ENCODE data around the gene DOCK4.

DOCK4 gene

GRCh38 chr7:112091768-112092167 is 114.4 kb downstream of the DOCK4 start:
- CTCF ChIA-PET: no interaction called here
- H3K27me3 Mint-ChIP-seq: peaks cover 4% of the 10 kb centered on the region
- H3K4me1 Mint-ChIP-seq: no peaks in the 10 kb centered on the region
- H3K36me3 Mint-ChIP-seq: no peaks in the 10 kb centered on the region
- H3K9me3 Mint-ChIP-seq: no peaks in the 10 kb centered on the region
- no peak for DNase-seq
- H3K4me3 Mint-ChIP-seq: no peak overlapping the region
- no peak overlapping the region for H3K27ac Mint-ChIP-seq

DNA sequence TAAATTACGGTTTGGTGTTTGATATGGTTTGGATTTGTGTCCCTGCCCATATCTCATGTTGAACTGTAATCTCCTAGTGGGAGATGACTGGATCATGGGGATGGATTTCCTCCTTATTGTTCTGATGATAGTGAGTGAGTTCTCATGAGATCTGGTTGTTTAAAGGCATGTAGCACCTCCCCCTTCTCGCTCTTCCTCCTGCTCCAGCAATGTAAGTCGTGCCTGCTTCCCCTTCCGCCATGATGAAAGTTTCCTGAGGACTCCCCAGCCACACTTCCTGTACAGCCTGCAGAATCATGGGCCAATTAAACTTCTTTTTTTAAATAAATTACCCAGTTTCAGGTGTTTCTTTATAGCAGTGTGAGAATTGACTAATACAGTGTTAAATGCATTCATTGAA is 116.6 kb downstream of the DOCK4 start:
- CTCF ChIA-PET: no interaction called here
- peaks cover 4% of the 10 kb centered on the region for H3K27me3 Mint-ChIP-seq
- no peak for DNase-seq
- no peaks in the 10 kb centered on the region for H3K9me3 Mint-ChIP-seq
- no peaks in the 10 kb centered on the region for H3K36me3 Mint-ChIP-seq
- H3K4me3 Mint-ChIP-seq: no peak overlapping the region
- no peaks in the 10 kb centered on the region for H3K4me1 Mint-ChIP-seq
- H3K27ac Mint-ChIP-seq: no peak overlapping the region

- no peak for DNase-seq
- H3K27me3 Mint-ChIP-seq: peaks cover 4% of the 10 kb centered on the region
- no peaks in the 10 kb centered on the region for H3K9me3 Mint-ChIP-seq
- no peak overlapping the region for H3K4me3 Mint-ChIP-seq
- H3K27ac Mint-ChIP-seq: no peak overlapping the region
- CTCF ChIA-PET: no interaction called here
- H3K36me3 Mint-ChIP-seq: no peaks in the 10 kb centered on the region
- no peaks in the 10 kb centered on the region for H3K4me1 Mint-ChIP-seq
Measured at GRCh38 chr7:112088484-112089016, 117.6 kb downstream of the DOCK4 start.

DNA sequence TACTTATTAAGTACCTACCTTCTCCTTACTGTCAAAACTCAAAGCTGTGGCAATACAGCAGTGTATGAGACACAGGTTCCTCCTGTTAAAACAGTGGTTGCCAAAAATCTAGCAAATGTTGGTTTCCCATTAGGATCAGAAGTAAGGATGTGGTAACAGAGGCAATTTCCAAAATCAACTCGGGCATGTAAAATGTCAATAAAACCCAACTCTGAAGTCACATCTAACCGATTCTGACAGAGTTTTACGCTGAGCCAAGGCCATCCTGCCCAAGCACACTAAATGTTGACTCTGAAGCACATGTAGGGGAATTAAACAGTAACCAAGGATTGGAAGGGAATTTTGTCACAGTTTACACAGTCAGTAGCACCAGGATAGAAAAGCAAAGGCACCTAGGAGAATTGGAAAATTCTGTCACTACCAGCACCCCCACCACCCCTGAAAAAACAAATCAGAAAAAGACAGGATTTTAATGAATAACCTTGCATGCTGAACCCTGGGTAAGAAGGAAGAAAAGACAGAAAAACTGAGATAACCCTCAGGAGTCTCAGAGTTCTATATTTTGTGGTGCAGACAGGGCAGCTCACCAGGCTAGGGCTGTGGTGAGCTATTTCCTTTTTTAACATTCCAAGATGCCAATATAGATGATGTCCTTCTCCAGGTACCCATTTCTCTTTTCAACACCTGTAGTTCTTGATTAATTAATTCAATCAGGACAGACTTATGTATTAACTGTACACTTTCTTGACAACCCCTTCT is 119.5 kb downstream of the DOCK4 start:
- Mint-ChIP-seq H3K9me3 (no peaks in the 10 kb centered on the region), H3K4me3 (no peak overlapping the region), H3K36me3 (no peaks in the 10 kb centered on the region)

DNA sequence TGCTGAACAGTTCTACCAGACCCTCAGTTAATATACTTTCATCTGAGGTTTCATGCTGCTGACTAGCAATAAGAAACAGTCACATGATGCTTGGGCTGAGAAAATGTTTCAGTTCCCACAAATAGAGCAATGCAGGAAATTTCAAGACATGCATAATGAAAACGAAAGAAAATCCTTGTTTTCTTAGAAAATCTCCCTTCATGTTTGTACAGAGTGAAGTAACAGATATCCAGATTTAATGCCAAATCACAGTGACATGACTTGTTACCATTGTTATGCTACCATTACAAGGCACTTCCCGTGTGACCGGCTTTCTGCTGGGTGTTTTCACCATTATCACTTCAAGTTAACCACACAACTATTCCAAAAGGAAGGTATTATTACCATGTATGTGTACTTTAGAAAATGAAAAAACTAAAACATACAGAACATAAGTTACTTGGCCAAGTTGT is 121.7 kb downstream of the DOCK4 start:
- CTCF ChIA-PET: no interaction called here
- Mint-ChIP-seq H3K9me3 (no peaks in the 10 kb centered on the region), H3K4me1 (peaks cover 10% of the 10 kb centered on the region), H3K27ac (no peak overlapping the region), H3K27me3 (peaks cover 8% of the 10 kb centered on the region), H3K4me3 (no peak overlapping the region), H3K36me3 (no peaks in the 10 kb centered on the region)
- no peak for DNase-seq

More for the DNA sequence above, 119.5 kb downstream of the DOCK4 start:
- CTCF ChIA-PET: no interaction called here
- DNase-seq: no peak
- Mint-ChIP-seq H3K4me1 (no peaks in the 10 kb centered on the region), H3K27me3 (peaks cover 4% of the 10 kb centered on the region), H3K27ac (no peak overlapping the region)

DNA sequence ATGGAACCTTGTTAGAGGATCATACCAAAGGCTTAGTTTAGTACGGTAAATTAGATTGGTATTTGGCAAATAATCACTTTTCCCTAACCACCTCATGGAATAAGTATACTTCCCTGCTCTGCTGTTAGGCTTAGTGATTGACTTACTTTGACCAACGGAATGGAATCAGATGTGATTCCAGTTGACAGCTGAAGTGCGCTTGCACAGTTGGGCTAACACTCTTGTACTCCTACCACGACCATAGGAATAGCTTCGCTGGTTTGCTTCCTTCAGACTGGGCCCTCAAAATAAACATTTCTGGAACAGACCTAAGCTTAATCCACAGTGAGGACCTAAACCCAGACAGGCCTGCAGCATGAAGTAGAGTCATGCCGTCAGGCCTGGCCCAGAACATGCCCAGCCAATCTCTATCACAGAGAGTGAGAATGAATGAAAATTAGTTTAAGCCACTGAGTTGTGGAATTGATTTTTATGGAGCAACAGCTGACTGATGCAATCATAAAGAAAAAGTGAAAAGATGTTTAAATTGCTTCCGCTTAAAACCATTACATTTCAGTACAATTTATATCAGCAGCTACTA is 122.3 kb downstream of the DOCK4 start:
- Mint-ChIP-seq H3K4me1 (peaks cover 10% of the 10 kb centered on the region), H3K27me3 (peaks cover 6% of the 10 kb centered on the region), H3K36me3 (no peaks in the 10 kb centered on the region), H3K27ac (no peak overlapping the region), H3K9me3 (no peaks in the 10 kb centered on the region), H3K4me3 (no peak overlapping the region)
- CTCF ChIA-PET: no interaction called here
- no peak for DNase-seq

DNA sequence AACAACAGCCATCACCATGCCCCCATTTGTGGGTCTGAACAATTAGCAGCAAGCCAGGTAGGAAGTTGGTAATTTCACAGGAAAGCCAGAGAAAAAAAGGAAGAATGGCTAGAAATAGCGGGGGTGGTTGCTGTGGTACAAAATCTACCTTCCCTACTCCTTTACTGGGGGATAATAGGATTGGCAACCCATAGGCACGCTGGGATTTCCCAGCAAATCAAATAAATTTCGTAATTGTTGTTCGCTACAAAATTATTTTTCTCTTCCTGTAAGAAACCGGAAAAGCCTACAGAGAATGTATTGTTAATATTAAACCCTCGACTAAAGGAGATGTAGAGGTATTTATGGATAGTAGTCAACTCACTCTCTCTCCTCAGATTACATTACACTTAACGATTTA is 123.9 kb downstream of the DOCK4 start:
- no peaks in the 10 kb centered on the region for H3K9me3 Mint-ChIP-seq
- no peak overlapping the region for H3K4me3 Mint-ChIP-seq
- peaks cover 6% of the 10 kb centered on the region for H3K27me3 Mint-ChIP-seq
- CTCF ChIA-PET: no interaction called here
- no peaks in the 10 kb centered on the region for H3K36me3 Mint-ChIP-seq
- H3K27ac Mint-ChIP-seq: no peak overlapping the region
- DNase-seq: no peak
- peaks cover 10% of the 10 kb centered on the region for H3K4me1 Mint-ChIP-seq

GRCh38 chr7:112081778-112082177 is 124.4 kb downstream of the DOCK4 start:
- CTCF ChIA-PET: no interaction called here
- H3K27ac Mint-ChIP-seq: no peak overlapping the region
- H3K36me3 Mint-ChIP-seq: no peaks in the 10 kb centered on the region
- H3K4me3 Mint-ChIP-seq: no peak overlapping the region
- DNase-seq: no peak
- H3K27me3 Mint-ChIP-seq: peaks cover 6% of the 10 kb centered on the region
- H3K9me3 Mint-ChIP-seq: no peaks in the 10 kb centered on the region
- H3K4me1 Mint-ChIP-seq: peaks cover 10% of the 10 kb centered on the region

DNA sequence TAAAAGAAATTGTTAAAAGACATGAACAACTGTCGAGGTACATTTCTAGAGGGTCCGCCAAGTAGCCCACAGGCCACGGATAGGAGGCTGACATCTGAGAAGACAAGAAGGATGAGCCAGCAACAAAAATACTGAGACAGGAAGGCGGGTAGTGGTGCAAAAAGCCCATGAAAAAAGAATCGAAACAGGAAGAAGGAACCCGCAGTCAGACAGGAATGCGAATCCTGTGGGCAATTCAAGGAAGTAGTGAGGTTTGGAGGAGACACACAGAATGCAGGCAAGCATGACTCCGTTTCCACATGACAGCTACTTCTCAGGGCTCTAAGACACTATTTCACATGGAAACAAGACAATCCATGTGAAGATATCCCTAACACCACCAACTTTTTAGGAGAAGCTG is 125.2 kb downstream of the DOCK4 start:
- DNase-seq: no peak
- peaks cover 10% of the 10 kb centered on the region for H3K4me1 Mint-ChIP-seq
- no peaks in the 10 kb centered on the region for H3K9me3 Mint-ChIP-seq
- CTCF ChIA-PET: no interaction called here
- no peaks in the 10 kb centered on the region for H3K36me3 Mint-ChIP-seq
- H3K27ac Mint-ChIP-seq: no peak overlapping the region
- peaks cover 6% of the 10 kb centered on the region for H3K27me3 Mint-ChIP-seq
- no peak overlapping the region for H3K4me3 Mint-ChIP-seq

DNA sequence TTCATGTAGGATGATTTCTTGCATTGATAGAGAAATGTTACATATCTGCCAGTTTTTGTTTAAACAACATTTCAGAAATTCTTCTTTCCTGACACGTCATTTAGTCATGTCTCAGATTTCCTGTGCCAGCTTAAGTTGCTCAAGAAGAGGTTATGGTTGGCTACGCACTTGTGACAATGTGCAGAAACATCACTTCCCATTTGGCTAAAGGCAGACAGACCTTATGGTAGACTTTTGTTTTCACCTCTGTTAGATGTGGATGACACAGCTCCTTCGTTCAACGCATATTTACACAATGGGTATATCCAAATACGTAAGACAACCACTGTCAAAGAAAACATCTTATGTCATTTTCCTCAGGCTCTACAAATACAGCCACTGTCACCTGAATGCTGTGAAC is 125.8 kb downstream of the DOCK4 start:
- DNase-seq: no peak
- CTCF ChIA-PET: no interaction called here
- Mint-ChIP-seq H3K27ac (no peak overlapping the region), H3K27me3 (peaks cover 6% of the 10 kb centered on the region), H3K4me3 (no peak overlapping the region), H3K36me3 (no peaks in the 10 kb centered on the region), H3K9me3 (no peaks in the 10 kb centered on the region), H3K4me1 (peaks cover 10% of the 10 kb centered on the region)

GRCh38 chr7:112079673-112080072 is 126.5 kb downstream of the DOCK4 start:
- H3K36me3 Mint-ChIP-seq: no peaks in the 10 kb centered on the region
- CTCF ChIA-PET: no interaction called here
- no peak overlapping the region for H3K4me3 Mint-ChIP-seq
- peaks cover 10% of the 10 kb centered on the region for H3K4me1 Mint-ChIP-seq
- H3K27me3 Mint-ChIP-seq: peaks cover 11% of the 10 kb centered on the region
- DNase-seq: no peak
- H3K9me3 Mint-ChIP-seq: no peaks in the 10 kb centered on the region
- no peak overlapping the region for H3K27ac Mint-ChIP-seq

- Mint-ChIP-seq H3K27me3 (peaks cover 15% of the 10 kb centered on the region), H3K4me1 (peaks cover 10% of the 10 kb centered on the region), H3K9me3 (no peaks in the 10 kb centered on the region), H3K4me3 (no peak overlapping the region), H3K27ac (no peak overlapping the region), H3K36me3 (no peaks in the 10 kb centered on the region)
- CTCF ChIA-PET: interaction anchor here (1.0 kb wide), 1 partner anchor 20 kb away, joined by 3 read pairs; no protein-coding TSS in a partner anchor
- DNase-seq: no peak
Measured at GRCh38 chr7:112079122-112079521, 127.1 kb downstream of the DOCK4 start.

GRCh38 chr7:112076324-112076723 is 129.9 kb downstream of the DOCK4 start:
- no peak overlapping the region for H3K27ac Mint-ChIP-seq
- CTCF ChIA-PET: no interaction called here
- H3K27me3 Mint-ChIP-seq: peaks cover 15% of the 10 kb centered on the region
- H3K4me1 Mint-ChIP-seq: peaks cover 10% of the 10 kb centered on the region
- H3K9me3 Mint-ChIP-seq: no peaks in the 10 kb centered on the region
- H3K36me3 Mint-ChIP-seq: no peaks in the 10 kb centered on the region
- DNase-seq: no peak
- no peak overlapping the region for H3K4me3 Mint-ChIP-seq

DNA sequence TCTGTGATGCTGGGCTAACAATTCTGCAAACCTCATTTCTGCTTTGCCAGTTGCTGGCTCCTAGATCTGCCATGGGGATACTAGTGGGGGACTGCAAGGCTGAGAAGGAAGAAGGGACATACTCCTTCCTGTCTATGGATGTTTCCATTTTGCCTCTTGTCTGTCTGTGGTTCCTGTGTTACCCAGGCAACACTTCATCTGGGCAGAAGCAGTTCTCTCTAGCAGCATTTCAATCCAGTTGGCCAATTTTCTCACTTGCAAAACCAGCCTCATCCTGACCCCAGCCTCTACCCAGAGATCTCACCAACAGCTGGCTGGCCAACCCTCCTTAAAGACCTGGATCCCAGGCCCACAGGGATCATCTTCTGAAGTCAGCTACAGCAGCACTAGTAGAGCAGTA is 131.7 kb downstream of the DOCK4 start:
- Mint-ChIP-seq H3K36me3 (no peaks in the 10 kb centered on the region), H3K27me3 (peaks cover 9% of the 10 kb centered on the region), H3K4me1 (no peaks in the 10 kb centered on the region), H3K9me3 (no peaks in the 10 kb centered on the region), H3K4me3 (no peak overlapping the region), H3K27ac (no peak overlapping the region)
- no peak for DNase-seq
- CTCF ChIA-PET: no interaction called here

DNA sequence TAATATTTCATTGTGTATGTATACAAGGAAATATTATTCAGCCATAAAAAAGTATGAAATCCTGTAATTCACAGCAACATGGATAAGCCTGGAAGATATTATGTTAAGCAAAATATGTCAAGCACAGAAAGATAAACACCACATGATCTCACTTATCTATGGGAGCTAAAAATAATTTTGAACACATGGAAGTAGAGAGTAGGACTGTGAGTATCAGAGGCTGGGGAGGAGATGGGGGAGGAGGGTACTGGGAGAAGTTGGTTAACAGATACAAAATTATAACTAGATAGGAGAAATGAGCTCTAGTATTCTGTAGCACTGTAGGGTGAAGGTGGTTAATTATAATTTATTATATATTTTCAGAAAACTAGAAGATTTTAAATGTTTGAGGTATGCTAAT is 132.7 kb downstream of the DOCK4 start:
- H3K36me3 Mint-ChIP-seq: no peaks in the 10 kb centered on the region
- H3K27ac Mint-ChIP-seq: no peak overlapping the region
- DNase-seq: no peak
- H3K4me1 Mint-ChIP-seq: no peaks in the 10 kb centered on the region
- H3K9me3 Mint-ChIP-seq: no peaks in the 10 kb centered on the region
- CTCF ChIA-PET: no interaction called here
- H3K27me3 Mint-ChIP-seq: peaks cover 9% of the 10 kb centered on the region
- H3K4me3 Mint-ChIP-seq: no peak overlapping the region

All from activated naive CD4-positive, alpha-beta T cell treated with anti-CD3 and anti-CD28 coated beads, Interleukin-2, amount 10 ng/mL, durations not matched to agents 7 days and 5 days (primary cell).